Activated effector memory CD4-positive, alpha-beta T cell treated with anti-CD3 and anti-CD28 coated beads, Interleukin-2, amount 50 U/mL, for 16 hours (primary cell): Measurements from ENCODE around the gene UBA1.
A peak's percentile ranks its signal among the peaks of the same experiment; 100 is the strongest.

ENCODE experiments used
- DNase-seq: peaks from one replicate; pipeline ENCODE4 v3.0.0-alpha.2; 2020

UBA1 gene

DNA sequence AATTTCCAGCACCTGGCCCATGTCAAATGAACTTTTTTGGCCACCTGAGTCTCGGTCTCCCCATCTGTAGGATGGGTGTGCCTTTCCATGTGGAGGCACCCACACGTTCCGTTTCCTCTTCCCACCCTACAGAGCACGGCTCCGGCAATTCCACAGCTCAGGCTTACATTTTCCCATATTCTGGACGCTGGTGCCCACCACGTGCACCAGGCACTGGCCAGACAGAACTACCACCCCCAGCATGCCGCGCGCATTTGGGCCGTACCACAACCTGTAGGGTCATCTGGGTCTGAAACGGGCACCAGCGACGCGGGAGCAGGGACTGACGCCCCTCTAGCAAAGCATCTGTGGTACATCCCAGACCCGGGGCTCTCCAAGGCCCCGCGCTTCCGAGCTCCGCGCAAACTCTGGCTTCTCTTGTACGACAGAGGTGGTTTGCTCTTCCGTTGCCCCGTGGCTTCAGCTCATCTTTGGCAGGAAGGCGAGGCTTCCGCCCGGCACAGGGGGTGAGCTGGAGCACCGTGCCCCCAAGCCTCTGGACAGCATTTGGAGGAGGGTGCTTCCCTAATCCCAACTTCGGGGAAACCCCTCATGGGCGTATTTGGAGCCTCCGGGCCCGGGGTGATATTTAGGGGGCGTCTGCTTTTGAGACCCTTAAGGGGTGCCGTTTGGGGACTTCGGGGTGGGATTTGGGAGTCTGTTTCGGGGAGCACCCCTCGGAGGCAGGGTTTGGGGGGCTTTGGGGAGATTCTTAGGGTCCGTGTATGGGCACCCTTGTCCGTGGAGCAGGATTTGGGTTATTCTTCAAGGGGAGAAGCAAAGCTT, 3.0 kb upstream of the UBA1 start:
- peak; percentile 92 for DNase-seq

DNA sequence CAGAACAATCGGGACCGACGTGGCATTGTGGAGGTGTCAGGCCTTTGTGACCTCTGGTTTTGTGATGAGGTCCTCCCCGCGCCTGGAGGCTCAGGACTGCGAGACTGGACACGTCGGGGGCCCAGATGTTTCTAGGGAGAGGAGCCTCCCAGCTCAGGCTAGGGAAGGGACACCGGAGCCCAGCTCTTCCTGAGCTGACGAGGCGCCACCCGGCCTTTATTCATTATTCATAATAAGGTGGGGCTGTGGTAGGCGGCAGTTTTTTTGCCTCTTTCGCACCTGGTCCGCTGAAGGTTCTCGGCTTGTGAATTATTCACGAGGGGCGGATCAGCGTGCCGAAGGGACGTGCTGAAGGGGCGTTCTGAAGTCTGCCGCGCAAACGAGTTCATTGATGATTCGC, 2.3 kb upstream of the UBA1 start:
- peak; percentile 82 for DNase-seq

DNA sequence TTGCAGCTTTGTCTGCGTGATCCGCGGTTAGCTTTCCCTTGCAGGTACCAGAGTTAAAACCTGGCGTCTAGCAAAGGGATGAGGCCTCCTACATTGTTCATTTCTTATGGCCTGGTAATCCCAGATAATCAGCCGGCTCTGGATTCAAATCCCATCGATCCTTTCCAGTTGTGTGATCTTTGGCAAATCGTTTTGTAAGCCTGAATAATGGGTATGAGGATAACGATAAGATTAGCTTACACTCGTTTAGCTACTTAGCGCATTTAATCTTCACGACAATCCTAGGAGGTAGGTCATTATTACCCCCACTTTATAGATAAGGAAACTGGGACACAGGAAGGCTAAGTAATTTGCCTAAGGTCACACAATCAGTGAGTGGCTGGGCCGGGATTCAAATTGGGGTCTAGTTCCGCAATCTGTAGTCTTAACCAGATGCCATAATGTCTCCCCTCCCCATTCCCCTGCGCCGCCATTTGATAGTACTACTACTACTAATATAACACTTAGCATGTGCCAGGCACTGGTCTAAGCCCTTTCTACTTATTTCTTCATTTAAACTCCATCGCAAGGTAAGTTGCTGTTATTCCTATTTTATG, 1.7 kb upstream of the UBA1 start:
- DNase-seq: no peak

DNA sequence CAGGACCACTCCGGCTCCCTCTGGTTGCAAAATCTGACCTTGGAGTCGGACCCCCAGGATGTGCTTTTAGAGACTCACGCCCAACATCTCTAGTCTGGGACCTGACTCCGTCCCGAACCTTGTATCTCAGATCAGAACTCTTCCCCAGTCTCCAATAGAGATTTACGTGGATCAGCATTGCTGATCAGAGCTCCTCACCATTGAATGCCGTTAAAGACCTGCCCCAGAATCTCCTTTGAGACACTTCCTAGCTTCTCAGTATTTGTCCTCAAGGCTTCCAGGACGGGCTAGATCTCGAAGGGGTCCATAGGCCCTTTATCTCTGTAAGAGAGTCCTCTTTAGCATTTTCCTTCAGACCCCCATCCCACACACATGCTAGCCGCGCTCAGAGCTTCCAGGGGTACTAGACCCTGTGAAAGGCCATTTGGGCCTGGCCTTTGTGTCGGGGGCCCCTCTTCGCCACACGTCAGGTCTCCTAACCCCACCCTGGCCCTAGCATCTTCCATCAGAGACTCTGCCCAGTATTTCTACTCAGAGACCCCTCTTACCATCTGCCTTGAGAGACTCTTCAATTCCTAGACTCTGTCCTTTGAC, 662 bp downstream of the UBA1 start:
- no peak for DNase-seq

DNA sequence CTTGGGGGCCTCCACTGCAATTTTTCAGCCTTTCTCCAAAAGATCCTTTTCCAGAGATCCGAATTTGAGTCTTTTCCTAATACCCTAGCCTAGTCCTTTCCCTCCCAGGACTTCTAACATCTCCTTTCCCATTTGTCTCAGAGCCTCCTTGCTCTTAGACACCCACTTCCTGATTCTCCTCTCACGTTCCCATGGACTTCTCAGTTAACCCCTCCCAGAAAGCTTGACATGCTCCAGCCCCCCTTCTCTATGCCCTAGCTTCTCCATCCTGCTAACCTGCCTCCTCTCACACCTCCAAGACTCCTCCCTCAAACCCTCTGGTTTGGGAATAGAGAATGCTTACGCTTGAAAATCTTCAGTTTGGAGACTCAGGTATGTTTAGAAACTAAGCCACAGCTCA, 2.5 kb downstream of the UBA1 start:
- DNase-seq: no peak

DNA sequence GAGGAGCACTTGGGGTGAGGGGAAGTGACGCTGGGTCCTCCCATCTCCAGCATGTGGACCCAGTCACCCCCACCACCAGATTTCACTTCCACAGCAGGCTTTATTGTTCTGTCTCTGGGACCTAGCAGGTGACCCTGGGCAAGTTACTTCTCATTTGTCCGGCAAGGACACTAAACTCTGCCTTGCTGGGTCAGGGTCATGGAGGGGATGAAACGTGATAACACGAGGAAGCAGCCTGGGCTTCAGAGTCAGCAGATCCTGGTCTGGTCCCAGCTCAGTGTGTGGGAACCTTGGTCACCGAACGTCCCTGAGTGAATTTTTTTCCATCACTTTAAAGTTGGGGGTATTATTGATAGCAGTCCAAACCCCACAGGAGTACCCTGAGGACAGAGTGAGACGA, 3.9 kb downstream of the UBA1 start:
- DNase-seq: no peak

DNA sequence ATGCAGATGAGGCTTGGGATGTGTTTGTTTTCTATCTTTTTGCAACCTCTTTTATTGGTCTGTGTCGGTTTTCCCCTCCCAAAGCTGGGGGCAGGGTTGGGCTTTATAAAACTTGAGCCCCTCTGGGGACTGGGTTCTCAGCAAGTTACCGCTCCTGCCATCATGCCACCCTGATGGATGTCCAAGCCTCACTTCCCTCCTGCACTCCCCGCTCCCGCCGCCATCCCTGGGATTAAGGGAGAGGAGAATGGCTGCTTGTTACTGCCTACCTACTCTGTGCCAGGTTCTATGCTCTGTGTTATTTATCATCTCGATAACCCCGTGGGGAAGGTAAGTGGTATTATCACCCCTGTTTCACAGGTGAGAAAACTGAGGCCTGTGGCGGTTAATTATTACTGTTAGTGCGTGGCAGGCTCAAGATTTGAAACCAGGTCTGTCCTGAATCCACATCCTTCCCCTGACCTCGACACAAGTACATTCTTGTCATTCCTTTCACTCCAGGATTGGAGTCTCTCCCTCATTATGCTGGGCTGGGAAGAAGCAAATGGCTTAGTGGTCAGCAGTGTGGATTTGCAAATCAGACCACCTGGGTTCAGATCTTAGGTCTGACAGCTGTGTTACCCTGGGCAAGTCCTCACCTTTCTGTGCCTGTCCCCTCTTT, 4.5 kb downstream of the UBA1 start:
- no peak for DNase-seq

DNA sequence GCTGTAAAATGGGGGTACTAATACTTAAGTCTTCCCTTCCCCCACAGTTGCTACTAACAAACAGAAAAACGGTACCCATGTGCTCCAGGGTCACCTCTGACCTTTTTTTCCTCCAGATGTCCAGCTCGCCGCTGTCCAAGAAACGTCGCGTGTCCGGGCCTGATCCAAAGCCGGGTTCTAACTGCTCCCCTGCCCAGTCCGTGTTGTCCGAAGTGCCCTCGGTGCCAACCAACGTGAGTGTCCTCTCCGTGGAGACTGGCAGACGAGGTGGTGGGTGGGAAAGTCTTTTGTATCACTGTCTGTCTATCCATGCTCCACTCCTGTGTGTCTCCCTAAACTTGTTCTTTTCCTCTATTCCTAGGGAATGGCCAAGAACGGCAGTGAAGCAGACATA, 5.1 kb downstream of the UBA1 start:
- DNase-seq: no peak

DNA sequence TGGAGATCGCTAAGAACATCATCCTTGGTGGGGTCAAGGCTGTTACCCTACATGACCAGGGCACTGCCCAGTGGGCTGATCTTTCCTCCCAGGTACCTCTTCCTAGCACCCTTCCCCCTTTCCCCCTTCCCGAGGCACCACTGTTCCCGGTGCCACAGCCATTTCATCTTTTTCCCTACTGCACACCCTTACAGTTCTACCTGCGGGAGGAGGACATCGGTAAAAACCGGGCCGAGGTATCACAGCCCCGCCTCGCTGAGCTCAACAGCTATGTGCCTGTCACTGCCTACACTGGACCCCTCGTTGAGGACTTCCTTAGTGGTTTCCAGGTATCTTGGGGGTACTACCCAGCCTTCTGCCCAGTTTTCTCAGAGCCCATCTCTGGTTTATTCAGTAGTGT, 5.7 kb downstream of the UBA1 start:
- no peak for DNase-seq

DNA sequence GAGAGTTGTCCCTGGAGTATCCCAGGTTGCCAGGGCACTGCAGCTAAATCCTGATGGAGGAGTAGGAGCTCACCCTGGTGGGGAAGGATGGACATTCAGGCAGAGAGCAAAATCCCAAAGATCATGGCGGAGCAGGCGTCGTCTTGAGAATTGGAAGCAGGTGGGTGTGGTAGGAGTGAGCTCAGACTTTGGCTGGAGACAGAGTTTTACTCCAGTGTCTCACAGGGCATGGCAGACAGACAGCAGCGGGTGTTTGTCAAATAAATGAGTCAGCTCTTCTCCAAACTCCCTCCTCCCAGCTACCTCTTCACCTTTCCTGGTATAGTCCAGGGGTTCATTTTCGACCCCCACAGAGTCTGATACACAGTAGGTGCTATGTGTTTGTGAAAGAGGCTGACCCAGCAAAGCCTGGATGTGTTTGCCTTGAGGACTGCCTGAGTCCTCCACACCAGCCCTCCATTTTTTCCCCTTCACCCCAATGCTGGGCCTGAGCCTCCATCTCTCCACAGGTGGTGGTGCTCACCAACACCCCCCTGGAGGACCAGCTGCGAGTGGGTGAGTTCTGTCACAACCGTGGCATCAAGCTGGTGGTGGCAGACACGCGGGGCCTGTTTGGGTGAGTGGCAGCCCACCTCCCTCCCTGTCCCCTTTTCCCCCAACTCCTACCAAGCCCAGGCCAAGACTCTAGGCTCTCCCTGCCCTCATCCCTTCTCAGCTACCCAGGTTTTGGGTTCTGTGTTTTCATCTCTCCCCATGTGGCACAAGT, 6.9 kb downstream of the UBA1 start:
- no peak for DNase-seq

DNA sequence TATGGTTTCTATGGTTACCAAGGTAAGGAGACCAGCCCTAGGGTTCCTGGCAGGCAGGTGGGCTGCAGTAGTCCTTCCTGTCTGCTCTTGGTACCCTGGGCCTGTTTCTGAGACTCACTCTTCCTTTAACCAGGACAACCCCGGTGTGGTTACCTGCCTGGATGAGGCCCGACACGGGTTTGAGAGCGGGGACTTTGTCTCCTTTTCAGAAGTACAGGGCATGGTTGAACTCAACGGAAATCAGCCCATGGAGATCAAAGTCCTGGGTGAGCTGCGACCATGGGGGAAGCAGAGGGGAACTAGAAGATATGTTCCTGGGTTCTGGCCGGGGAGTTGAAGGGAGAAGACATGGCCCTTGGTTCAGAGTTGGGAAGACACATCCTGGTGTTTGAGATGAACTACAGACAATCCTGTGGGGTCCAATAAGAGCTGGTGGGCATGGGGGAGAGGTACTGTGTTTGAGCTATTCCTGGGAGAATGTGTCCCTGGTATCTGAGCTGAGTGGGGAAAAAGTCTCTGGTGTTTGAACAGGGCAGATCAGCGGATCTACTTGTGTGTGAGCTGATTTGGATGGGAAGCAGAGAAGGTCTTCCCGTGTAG, 7.8 kb downstream of the UBA1 start:
- no peak for DNase-seq

DNA sequence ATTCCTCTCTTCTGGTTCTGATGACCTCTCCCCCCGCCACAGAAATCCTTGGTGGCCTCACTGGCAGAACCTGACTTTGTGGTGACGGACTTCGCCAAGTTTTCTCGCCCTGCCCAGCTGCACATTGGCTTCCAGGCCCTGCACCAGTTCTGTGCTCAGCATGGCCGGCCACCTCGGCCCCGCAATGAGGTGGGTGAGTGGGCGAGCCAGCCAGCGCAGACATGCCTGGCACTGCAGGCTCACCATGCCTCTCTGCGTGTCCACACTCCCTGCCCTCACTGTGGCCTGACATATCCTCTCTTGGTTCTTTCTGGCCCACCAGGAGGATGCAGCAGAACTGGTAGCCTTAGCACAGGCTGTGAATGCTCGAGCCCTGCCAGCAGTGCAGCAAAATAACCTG, 8.7 kb downstream of the UBA1 start:
- no peak for DNase-seq

DNA sequence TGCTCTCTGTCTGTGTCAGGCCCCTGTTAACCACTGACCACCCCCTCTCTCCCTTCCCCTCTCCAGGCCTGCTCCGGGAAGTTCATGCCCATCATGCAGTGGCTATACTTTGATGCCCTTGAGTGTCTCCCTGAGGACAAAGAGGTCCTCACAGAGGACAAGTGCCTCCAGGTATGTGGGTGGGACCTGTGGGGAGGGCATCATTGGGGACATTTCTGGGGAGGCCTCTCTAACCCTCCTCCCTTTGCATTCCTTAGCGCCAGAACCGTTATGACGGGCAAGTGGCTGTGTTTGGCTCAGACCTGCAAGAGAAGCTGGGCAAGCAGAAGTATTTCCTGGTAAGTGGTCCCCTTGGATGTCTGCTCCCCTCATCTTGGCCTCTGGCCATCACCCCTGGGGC, 9.2 kb downstream of the UBA1 start:
- no peak for DNase-seq

DNA sequence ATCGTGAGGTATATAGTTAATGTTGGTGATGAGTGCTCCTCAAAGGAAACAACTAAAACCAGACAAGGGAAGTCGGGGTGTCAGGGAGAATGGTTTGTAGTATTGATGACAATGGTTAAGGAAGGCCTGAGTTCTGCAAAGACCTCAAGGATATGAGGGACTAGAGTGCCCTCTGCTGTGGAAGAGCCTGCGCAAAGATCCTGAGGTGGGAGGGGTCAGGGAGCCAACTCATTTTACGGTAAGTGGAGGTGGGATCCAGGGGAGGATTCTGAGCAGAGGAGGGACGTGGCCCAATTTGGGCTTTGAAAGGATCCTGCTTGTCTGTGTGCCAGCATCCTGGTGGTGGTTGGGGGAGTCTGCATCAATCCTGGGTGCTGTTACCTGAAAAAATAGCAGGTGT, 11.3 kb downstream of the UBA1 start:
- DNase-seq: no peak

DNA sequence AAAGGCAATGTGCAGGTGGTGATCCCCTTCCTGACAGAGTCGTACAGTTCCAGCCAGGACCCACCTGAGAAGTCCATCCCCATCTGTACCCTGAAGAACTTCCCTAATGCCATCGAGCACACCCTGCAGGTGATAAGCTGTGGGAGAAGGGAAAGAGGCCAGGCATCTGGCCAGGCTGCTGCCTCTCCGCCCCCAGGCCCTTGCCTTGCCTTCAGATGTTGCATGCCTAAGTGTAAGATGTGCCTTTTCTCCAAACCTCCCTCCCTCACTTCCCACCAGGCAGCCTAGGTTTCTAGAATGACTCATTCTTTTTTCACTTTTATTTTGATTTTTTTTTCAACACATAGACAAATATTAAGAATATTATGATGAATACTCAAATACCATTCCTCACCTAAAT, 12.7 kb downstream of the UBA1 start:
- no peak for DNase-seq

DNA sequence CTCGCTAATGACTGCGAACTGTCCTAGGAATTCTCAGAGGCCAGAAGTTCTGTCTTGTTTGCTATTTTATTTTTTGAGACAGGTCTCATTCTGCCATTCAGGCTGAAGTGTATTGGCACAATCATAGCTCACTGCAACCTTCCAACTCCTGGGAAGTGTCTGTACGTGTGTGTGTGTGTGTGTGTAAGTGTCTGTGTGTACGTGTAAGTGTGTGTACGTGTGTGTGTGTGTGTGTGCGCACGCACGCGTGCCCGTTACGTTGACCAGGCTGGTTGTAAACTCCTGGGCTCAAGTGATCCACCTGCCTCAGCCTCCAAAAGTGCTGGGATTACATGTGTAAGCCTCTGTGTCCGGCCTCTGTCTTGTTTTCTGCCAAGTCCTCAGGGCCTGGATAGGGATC, 14.5 kb downstream of the UBA1 start:
- no peak for DNase-seq

DNA sequence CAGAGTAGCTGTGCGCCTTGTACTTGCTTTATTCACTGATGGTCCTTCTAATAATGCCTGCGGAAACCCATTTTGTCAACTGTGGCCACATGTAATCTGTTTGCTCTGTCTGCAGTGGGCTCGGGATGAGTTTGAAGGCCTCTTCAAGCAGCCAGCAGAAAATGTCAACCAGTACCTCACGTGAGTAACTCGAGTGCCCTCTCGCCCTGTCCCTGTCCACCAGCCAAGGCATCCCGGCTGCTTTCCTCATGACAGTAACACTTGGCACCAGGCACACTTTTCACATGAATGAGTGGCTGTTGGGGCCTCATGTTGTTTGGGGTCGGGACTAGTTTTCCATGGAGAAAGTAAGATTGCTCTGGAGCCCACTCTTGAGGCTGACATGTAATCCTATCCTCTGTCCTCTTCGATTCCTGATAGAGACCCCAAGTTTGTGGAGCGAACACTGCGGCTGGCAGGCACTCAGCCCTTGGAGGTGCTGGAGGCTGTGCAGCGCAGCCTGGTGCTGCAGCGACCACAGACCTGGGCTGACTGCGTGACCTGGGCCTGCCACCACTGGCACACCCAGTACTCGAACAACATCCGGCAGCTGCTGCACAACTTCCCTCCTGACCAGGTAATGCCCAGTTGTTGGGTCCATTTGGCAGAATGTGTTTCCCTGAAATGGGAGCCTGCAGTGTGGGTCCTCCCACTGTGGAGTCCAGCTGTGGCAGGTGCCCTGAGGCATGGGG, 16.0 kb downstream of the UBA1 start:
- DNase-seq: no peak

DNA sequence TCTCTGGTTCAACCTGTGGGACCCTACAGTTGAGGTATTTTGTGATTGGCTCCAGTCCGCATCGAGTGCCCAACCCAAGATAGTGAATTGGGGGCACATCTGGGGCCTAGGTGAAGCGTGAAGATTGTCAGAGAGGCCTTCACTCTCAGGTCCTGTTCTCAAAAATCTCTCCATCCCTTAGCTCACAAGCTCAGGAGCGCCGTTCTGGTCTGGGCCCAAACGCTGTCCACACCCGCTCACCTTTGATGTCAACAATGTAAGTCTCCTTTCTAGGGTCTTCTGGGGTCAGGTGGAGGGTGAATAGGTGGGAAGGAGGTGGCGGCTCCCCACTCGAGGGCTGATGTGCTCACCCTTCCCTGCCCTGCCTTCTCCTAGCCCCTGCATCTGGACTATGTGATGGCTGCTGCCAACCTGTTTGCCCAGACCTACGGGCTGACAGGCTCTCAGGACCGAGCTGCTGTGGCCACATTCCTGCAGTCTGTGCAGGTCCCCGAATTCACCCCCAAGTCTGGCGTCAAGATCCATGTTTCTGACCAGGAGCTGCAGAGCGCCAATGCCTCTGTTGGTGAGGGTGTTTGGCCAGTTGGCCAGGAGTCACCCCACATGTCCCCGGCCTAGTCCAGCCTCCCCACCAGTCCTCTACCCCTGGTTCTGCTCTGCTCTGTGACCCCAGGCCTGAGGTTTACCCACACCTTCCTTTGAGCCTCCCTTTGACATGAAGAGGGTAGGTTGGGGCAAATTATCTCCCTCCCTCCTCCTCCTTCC, 17.2 kb downstream of the UBA1 start:
- DNase-seq: no peak

DNA sequence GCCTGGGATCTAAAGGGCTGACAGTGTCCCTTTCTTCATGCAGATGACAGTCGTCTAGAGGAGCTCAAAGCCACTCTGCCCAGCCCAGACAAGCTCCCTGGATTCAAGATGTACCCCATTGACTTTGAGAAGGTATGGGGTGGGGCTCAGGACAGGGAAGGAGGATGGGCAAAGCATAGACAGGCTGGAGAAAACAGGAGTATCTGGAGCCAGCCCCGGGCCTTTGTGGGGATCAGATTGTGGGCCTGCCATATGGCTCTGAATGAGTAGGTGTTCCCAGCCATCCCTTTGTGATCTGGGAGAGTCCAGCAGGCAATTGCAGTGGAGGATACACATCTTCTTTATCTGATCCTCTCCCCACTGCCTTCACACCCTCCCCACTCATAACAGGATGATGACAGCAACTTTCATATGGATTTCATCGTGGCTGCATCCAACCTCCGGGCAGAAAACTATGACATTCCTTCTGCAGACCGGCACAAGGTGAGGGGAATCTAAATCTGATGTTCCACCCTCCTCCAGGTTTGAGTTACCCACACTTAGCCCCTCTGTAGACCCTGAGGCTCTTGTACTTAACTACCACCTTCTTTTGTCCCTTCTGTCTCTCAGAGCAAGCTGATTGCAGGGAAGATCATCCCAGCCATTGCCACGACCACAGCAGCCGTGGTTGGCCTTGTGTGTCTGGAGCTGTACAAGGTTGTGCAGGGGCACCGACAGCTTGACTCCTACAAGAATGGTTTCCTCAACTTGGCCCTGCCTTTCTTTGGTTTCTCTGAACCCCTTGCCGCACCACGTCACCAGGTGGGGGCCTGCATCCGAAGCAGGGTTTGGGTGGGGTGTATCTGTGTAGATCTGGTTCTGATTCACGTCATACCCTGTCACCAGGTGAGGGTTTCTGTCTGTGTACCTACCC, 19.0 kb downstream of the UBA1 start:
- peak; percentile 24 for DNase-seq

DNA sequence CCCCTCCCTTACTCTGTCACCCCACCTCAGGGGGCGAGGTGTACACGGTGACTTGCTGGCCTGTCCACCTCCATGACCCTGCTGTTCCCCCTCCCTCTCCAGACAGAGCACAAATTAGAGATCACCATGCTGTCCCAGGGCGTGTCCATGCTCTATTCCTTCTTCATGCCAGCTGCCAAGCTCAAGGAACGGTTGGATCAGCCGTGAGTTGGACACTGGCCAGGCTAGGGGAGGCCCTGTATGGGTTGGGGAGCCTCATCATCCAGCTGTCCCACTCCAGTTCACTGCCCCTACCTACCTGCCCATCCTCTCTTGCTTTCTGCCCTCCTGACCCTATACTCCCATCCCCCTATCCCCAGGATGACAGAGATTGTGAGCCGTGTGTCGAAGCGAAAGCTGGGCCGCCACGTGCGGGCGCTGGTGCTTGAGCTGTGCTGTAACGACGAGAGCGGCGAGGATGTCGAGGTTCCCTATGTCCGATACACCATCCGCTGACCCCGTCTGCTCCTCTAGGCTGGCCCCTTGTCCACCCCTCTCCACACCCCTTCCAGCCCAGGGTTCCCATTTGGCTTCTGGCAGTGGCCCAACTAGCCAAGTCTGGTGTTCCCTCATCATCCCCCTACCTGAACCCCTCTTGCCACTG, 20.9 kb downstream of the UBA1 start:
- peak; percentile 33 for DNase-seq
